ENCODE data around the gene DSC3. TPM values are rescaled to one million over a fixed set of nuclear protein-coding genes. Genes with fewer than 3 reads are reported as not detected.
"Not testable (repeated sequence)": the region's sequence is repeated elsewhere in the genome, so short reads cannot be mapped to it uniquely, and the experiment has no call there.

The DSC3 gene
- polyA plus RNA-seq, 4 donors = under 0.01 to 1.2 (median 0.27) TPM

- WGBS, 3 donors = 52 to 62% (median 57%) methylated on average over 3 of the region's 3 CpGs
- FAIRE-seq (no peak), DNase-seq (no peak)
- Histone ChIP-seq H3K27me3 (ENCODE audit: control insufficient read depth in 3 of 3, insufficient read depth in 3 of 3, low read length in 3 of 3) (peaks cover 5 to 45% (median 24%) of the 10 kb centered on the region in 3 donors), H3K27ac (ENCODE audit: low read depth in 1 of 3, low read length in 2 of 3) (no peak overlapping the region), H3K9me3 (ENCODE audit: control insufficient read depth in 2 of 2, insufficient read depth in 1 of 2, low read depth in 1 of 2, low read length in 1 of 2) (peaks cover 0 to 3% of the 10 kb centered on the region in 2 donors), H3K4me1 (ENCODE audit: control insufficient read depth in 3 of 3, insufficient read depth in 2 of 3, low read depth in 1 of 3, low read length in 2 of 3) (peaks cover 0 to 15% (median 6%) of the 10 kb centered on the region in 3 donors), H3K4me3 (ENCODE audit: low read depth in 1 of 3, low read length in 3 of 3) (no peak overlapping the region), H3K36me3 (ENCODE audit: control insufficient read depth in 3 of 3, insufficient read depth in 2 of 3, low read depth in 1 of 3, low read length in 3 of 3) (no peaks in the 10 kb centered on the region)
Observed at GRCh38 chr18:31039426-31039825, 3.1 kb downstream of the DSC3 start.

- H3K27me3 ChIP-seq (ENCODE audit: control insufficient read depth in 3 of 3, insufficient read depth in 3 of 3, low read length in 3 of 3) = peaks cover 1 to 28% (median 15%) of the 10 kb centered on the region in 3 donors
- DNase-seq; H3K9me3 ChIP-seq (ENCODE audit: control insufficient read depth in 2 of 2, insufficient read depth in 1 of 2, low read depth in 1 of 2, low read length in 1 of 2); FAIRE-seq; H3K4me3 ChIP-seq (ENCODE audit: low read depth in 1 of 3, low read length in 3 of 3); H3K27ac ChIP-seq (ENCODE audit: low read depth in 1 of 3, low read length in 2 of 3); H3K36me3 ChIP-seq (ENCODE audit: control insufficient read depth in 3 of 3, insufficient read depth in 2 of 3, low read depth in 1 of 3, low read length in 3 of 3): not testable (repeated sequence)
- H3K4me1 ChIP-seq (ENCODE audit: control insufficient read depth in 3 of 3, insufficient read depth in 2 of 3, low read depth in 1 of 3, low read length in 2 of 3) = peaks cover 0 to 15% (median 6%) of the 10 kb centered on the region in 3 donors
- WGBS, 3 donors = 91 to 93% (median 92%) methylated on average over 5 of the region's 5 CpGs
Observed at GRCh38 chr18:31037686-31038085, 4.9 kb downstream of the DSC3 start.

GRCh38 chr18:31034541-31034940 is 8.0 kb downstream of the DSC3 start:
- no peak for FAIRE-seq
- Histone ChIP-seq H3K4me3 (ENCODE audit: low read depth in 1 of 3, low read length in 3 of 3) (no peak overlapping the region), H3K36me3 (ENCODE audit: control insufficient read depth in 3 of 3, insufficient read depth in 2 of 3, low read depth in 1 of 3, low read length in 3 of 3) (no peaks in the 10 kb centered on the region), H3K9me3 (ENCODE audit: control insufficient read depth in 2 of 2, insufficient read depth in 1 of 2, low read depth in 1 of 2, low read length in 1 of 2) (no peaks in the 10 kb centered on the region), H3K27me3 (ENCODE audit: control insufficient read depth in 3 of 3, insufficient read depth in 3 of 3, low read length in 3 of 3) (peaks cover 0 to 2% (median 0%) of the 10 kb centered on the region in 3 donors), H3K4me1 (ENCODE audit: control insufficient read depth in 3 of 3, insufficient read depth in 2 of 3, low read depth in 1 of 3, low read length in 2 of 3) (no peaks in the 10 kb centered on the region), H3K27ac (ENCODE audit: low read depth in 1 of 3, low read length in 2 of 3) (no peak overlapping the region)
- WGBS, 3 donors = 77 to 88% (median 80%) methylated on average over 4 of the region's 4 CpGs
- no peak for DNase-seq

GRCh38 chr18:31030574-31031278 is 11.8 kb downstream of the DSC3 start:
- 46 to 67% (median 61%) methylated on average over 4 of the region's 4 CpGs for WGBS, 3 donors

GRCh38 chr18:31015715-31016434 is 26.7 kb downstream of the DSC3 start:
- no peak for FAIRE-seq
- WGBS, 3 donors = 88 to 90% (median 90%) methylated on average over 3 of the region's 3 CpGs
- no peaks in the 10 kb centered on the region for H3K4me1 ChIP-seq (ENCODE audit: control insufficient read depth in 3 of 3, insufficient read depth in 2 of 3, low read depth in 1 of 3, low read length in 2 of 3)
- no peak overlapping the region for H3K4me3 ChIP-seq (ENCODE audit: low read depth in 1 of 3, low read length in 3 of 3)
- no peaks in the 10 kb centered on the region for H3K36me3 ChIP-seq (ENCODE audit: control insufficient read depth in 3 of 3, insufficient read depth in 2 of 3, low read depth in 1 of 3, low read length in 3 of 3)
- no peaks in the 10 kb centered on the region for H3K9me3 ChIP-seq (ENCODE audit: control insufficient read depth in 2 of 2, insufficient read depth in 1 of 2, low read depth in 1 of 2, low read length in 1 of 2)
- no peak for DNase-seq
- no peak overlapping the region for H3K27ac ChIP-seq (ENCODE audit: low read depth in 1 of 3, low read length in 2 of 3)
- H3K27me3 ChIP-seq (ENCODE audit: control insufficient read depth in 3 of 3, insufficient read depth in 3 of 3, low read length in 3 of 3) = no peaks in the 10 kb centered on the region

More at GRCh38 chr18:31030574-31031278, 11.8 kb downstream of the DSC3 start:
- FAIRE-seq (no peak), DNase-seq (no peak)
- H3K27ac ChIP-seq (ENCODE audit: low read depth in 1 of 3, low read length in 2 of 3) = no peak overlapping the region
- H3K27me3 ChIP-seq (ENCODE audit: control insufficient read depth in 3 of 3, insufficient read depth in 3 of 3, low read length in 3 of 3) = peaks cover 0 to 2% (median 0%) of the 10 kb centered on the region in 3 donors
- no peaks in the 10 kb centered on the region for H3K36me3 ChIP-seq (ENCODE audit: control insufficient read depth in 3 of 3, insufficient read depth in 2 of 3, low read depth in 1 of 3, low read length in 3 of 3)
- no peak overlapping the region for H3K4me3 ChIP-seq (ENCODE audit: low read depth in 1 of 3, low read length in 3 of 3)
- no peaks in the 10 kb centered on the region for H3K9me3 ChIP-seq (ENCODE audit: control insufficient read depth in 2 of 2, insufficient read depth in 1 of 2, low read depth in 1 of 2, low read length in 1 of 2)
- no peaks in the 10 kb centered on the region for H3K4me1 ChIP-seq (ENCODE audit: control insufficient read depth in 3 of 3, insufficient read depth in 2 of 3, low read depth in 1 of 3, low read length in 2 of 3)

GRCh38 chr18:31011455-31011854 is 31.1 kb downstream of the DSC3 start:
- H3K4me3 ChIP-seq (ENCODE audit: low read depth in 1 of 3, low read length in 3 of 3); H3K36me3 ChIP-seq (ENCODE audit: control insufficient read depth in 3 of 3, insufficient read depth in 2 of 3, low read depth in 1 of 3, low read length in 3 of 3); H3K4me1 ChIP-seq (ENCODE audit: control insufficient read depth in 3 of 3, insufficient read depth in 2 of 3, low read depth in 1 of 3, low read length in 2 of 3); H3K9me3 ChIP-seq (ENCODE audit: control insufficient read depth in 2 of 2, insufficient read depth in 1 of 2, low read depth in 1 of 2, low read length in 1 of 2); H3K27ac ChIP-seq (ENCODE audit: low read depth in 1 of 3, low read length in 2 of 3); H3K27me3 ChIP-seq (ENCODE audit: control insufficient read depth in 3 of 3, insufficient read depth in 3 of 3, low read length in 3 of 3): not testable (repeated sequence)
- 34 to 71% (median 61%) methylated on average over 7 of the region's 7 CpGs for WGBS, 3 donors
- DNase-seq = peak in 1 of 2 donors; percentile 89
- peak; percentile 39 for FAIRE-seq

- Histone ChIP-seq H3K27me3 (ENCODE audit: control insufficient read depth in 3 of 3, insufficient read depth in 3 of 3, low read length in 3 of 3) (no peaks in the 10 kb centered on the region), H3K4me1 (ENCODE audit: control insufficient read depth in 3 of 3, insufficient read depth in 2 of 3, low read depth in 1 of 3, low read length in 2 of 3) (no peaks in the 10 kb centered on the region), H3K9me3 (ENCODE audit: control insufficient read depth in 2 of 2, insufficient read depth in 1 of 2, low read depth in 1 of 2, low read length in 1 of 2) (no peaks in the 10 kb centered on the region), H3K4me3 (ENCODE audit: low read depth in 1 of 3, low read length in 3 of 3) (no peak overlapping the region), H3K36me3 (ENCODE audit: control insufficient read depth in 3 of 3, insufficient read depth in 2 of 3, low read depth in 1 of 3, low read length in 3 of 3) (no peaks in the 10 kb centered on the region), H3K27ac (ENCODE audit: low read depth in 1 of 3, low read length in 2 of 3) (no peak overlapping the region)
- WGBS, 3 donors = 87 to 90% (median 88%) methylated on average over 4 of the region's 4 CpGs
- FAIRE-seq (no peak), DNase-seq (no peak)
Observed at GRCh38 chr18:31010601-31011000, 31.9 kb downstream of the DSC3 start.

- DNase-seq = no peak
- peaks cover 0 to 6% (median 0%) of the 10 kb centered on the region in 3 donors for H3K4me1 ChIP-seq (ENCODE audit: control insufficient read depth in 3 of 3, insufficient read depth in 2 of 3, low read depth in 1 of 3, low read length in 2 of 3)
- H3K4me3 ChIP-seq (ENCODE audit: low read depth in 1 of 3, low read length in 3 of 3) = no peak overlapping the region
- no peaks in the 10 kb centered on the region for H3K27me3 ChIP-seq (ENCODE audit: control insufficient read depth in 3 of 3, insufficient read depth in 3 of 3, low read length in 3 of 3)
- WGBS, 3 donors = 79 to 80% (median 80%) methylated on average over 8 of the region's 8 CpGs
- no peaks in the 10 kb centered on the region for H3K9me3 ChIP-seq (ENCODE audit: control insufficient read depth in 2 of 2, insufficient read depth in 1 of 2, low read depth in 1 of 2, low read length in 1 of 2)
- no peak overlapping the region for H3K27ac ChIP-seq (ENCODE audit: low read depth in 1 of 3, low read length in 2 of 3)
- no peaks in the 10 kb centered on the region for H3K36me3 ChIP-seq (ENCODE audit: control insufficient read depth in 3 of 3, insufficient read depth in 2 of 3, low read depth in 1 of 3, low read length in 3 of 3)
- no peak for FAIRE-seq
Observed at GRCh38 chr18:30999887-31000628, 42.5 kb downstream of the DSC3 start.

Data from small intestine (tissue), 7 donors.